Endothelial cell of umbilical vein (primary cell): ENCODE data around the gene CPNE9.

Source experiments
- CTCF ChIP-seq, 2 donors: IDR thresholded peaks; 1 replicate in 1 of 2; 2 replicates in 1 of 2; pipeline ENCODE4 v1.5.1; 2011; ENCODE audit warnings: low read length in 2 of 2, mild to moderate bottlenecking in 2 of 2, moderate library complexity in 2 of 2, control low read depth in 1 of 2, inconsistent platforms in 1 of 2, low read depth in 1 of 2; ENCODE audit not compliant: insufficient read depth in 1 of 2; ENCODE audit errors: extremely low read depth in 1 of 2
- EZH2 ChIP-seq: IDR thresholded peaks from 2 replicates; pipeline ENCODE4 v1.6.1; 2012; ENCODE audit warnings: borderline replicate concordance, low read depth, mild to moderate bottlenecking, moderate library complexity, low read length, inconsistent platforms; ENCODE audit not compliant: severe bottlenecking
- FOS ChIP-seq: IDR thresholded peaks from 2 replicates; pipeline ENCODE4 v1.6.1; 2011; ENCODE audit warnings: mild to moderate bottlenecking, low read length, moderate library complexity, borderline replicate concordance; ENCODE audit not compliant: insufficient read depth
- GATA2 ChIP-seq: IDR thresholded peaks from 2 replicates; pipeline ENCODE4 v1.7.0; 2011; ENCODE audit warnings: low read depth, mild to moderate bottlenecking, moderate library complexity, mixed read lengths, low read length; ENCODE audit not compliant: insufficient read length, insufficient read depth
- JUN ChIP-seq: IDR thresholded peaks from 2 replicates; pipeline ENCODE4 v1.6.1; 2011; ENCODE audit warnings: borderline replicate concordance, low read depth; ENCODE audit not compliant: insufficient read length, insufficient read depth
- MAX ChIP-seq: IDR thresholded peaks from 2 replicates; pipeline ENCODE4 v1.6.1; 2011; ENCODE audit not compliant: insufficient read depth, insufficient read length
- MYC ChIP-seq: IDR thresholded peaks from one replicate; pipeline ENCODE4 v1.6.1; 2011; ENCODE audit warnings: mild to moderate bottlenecking, low read depth, low read length
- POLR2A ChIP-seq: IDR thresholded peaks from 2 replicates; pipeline ENCODE4 v1.6.1; 2012; ENCODE audit warnings: low read depth, mild to moderate bottlenecking, control low read depth, low read length
- POLR2AphosphoS5 ChIP-seq: IDR thresholded peaks from 2 replicates; pipeline ENCODE4 v1.6.1; 2012; ENCODE audit warnings: low read depth, mild to moderate bottlenecking, control low read depth, low read length, moderate library complexity; ENCODE audit not compliant: insufficient read depth

- TF ChIP-seq CTCF (IDR thresholded peaks at IDR 0.05; ENCODE audit: extremely low read depth in 1 of 2, insufficient read depth in 1 of 2, low read depth in 1 of 2, low read length in 2 of 2) (no peak), POLR2AphosphoS5 (no peak), EZH2 (no peak), POLR2A (no peak), GATA2 (no peak), MYC (no peak), JUN (no peak), FOS (no peak), MAX (no peak)
Observed at GRCh38 chr3:9681011-9681722, 22.5 kb upstream of the CPNE9 start.
